ENCODE measurements around the gene REEP3.

Gene REEP3

GRCh38 chr10:63618552-63618951 lies 97.4 kb downstream of the REEP3 start:
- Histone ChIP-seq H3K4me3 (ENCODE audit: low read depth, low read length) (no peak overlapping the region), H3K36me3 (peaks cover 3% of the 10 kb centered on the region), H3K4me1 (peaks cover 7% of the 10 kb centered on the region; the same call in 1 of the 2 replicates), H3K27me3 (no peaks in the 10 kb centered on the region), H3K9me3 (no peaks in the 10 kb centered on the region)
- no peak for DNase-seq
- TF ChIP-seq CTCF (IDR thresholded peaks at IDR 0.05; ENCODE audit: low read depth, low read length) = no peak

GRCh38 chr10:63619426-63619825 lies 98.2 kb downstream of the REEP3 start:
- no peaks in the 10 kb centered on the region for H3K27me3 ChIP-seq
- no peak overlapping the region for H3K4me3 ChIP-seq (ENCODE audit: low read depth, low read length)
- peaks cover 3% of the 10 kb centered on the region for H3K36me3 ChIP-seq
- DNase-seq = no peak
- H3K4me1 ChIP-seq = peaks cover 1% of the 10 kb centered on the region; the same call in 1 of the 2 replicates
- no peaks in the 10 kb centered on the region for H3K9me3 ChIP-seq
- TF ChIP-seq CTCF (IDR thresholded peaks at IDR 0.05; ENCODE audit: low read depth, low read length) = no peak

GRCh38 chr10:63622097-63622496 lies 100.9 kb downstream of the REEP3 start:
- H3K4me1 ChIP-seq = no peaks in the 10 kb centered on the region
- no peaks in the 10 kb centered on the region for H3K27me3 ChIP-seq
- H3K9me3 ChIP-seq = no peaks in the 10 kb centered on the region
- peaks cover 3% of the 10 kb centered on the region; the same call in 1 of the 2 replicates for H3K36me3 ChIP-seq
- DNase-seq = no peak
- H3K4me3 ChIP-seq (ENCODE audit: low read depth, low read length) = no peak overlapping the region
- no peak for TF ChIP-seq CTCF (IDR thresholded peaks at IDR 0.05; ENCODE audit: low read depth, low read length)

GRCh38 chr10:63624701-63625100 lies 103.5 kb downstream of the REEP3 start:
- no peaks in the 10 kb centered on the region for H3K9me3 ChIP-seq
- H3K36me3 ChIP-seq = no peaks in the 10 kb centered on the region
- H3K27me3 ChIP-seq = no peaks in the 10 kb centered on the region
- H3K4me1 ChIP-seq = peaks cover 4% of the 10 kb centered on the region
- H3K4me3 ChIP-seq (ENCODE audit: low read depth, low read length) = no peak overlapping the region
- DNase-seq = no peak
- no peak for TF ChIP-seq CTCF (IDR thresholded peaks at IDR 0.05; ENCODE audit: low read depth, low read length)

- no peak for DNase-seq
- TF ChIP-seq CTCF (IDR thresholded peaks at IDR 0.05; ENCODE audit: low read depth, low read length) = no peak
- Histone ChIP-seq H3K36me3 (no peaks in the 10 kb centered on the region), H3K4me3 (ENCODE audit: low read depth, low read length) (no peak overlapping the region), H3K9me3 (no peaks in the 10 kb centered on the region), H3K4me1 (peaks cover 4% of the 10 kb centered on the region), H3K27me3 (no peaks in the 10 kb centered on the region)
These were observed 106.2 kb downstream of the REEP3 start for GRCh38 chr10:63627396-63627795.

- no peak for TF ChIP-seq CTCF (IDR thresholded peaks at IDR 0.05; ENCODE audit: low read depth, low read length)
- Histone ChIP-seq H3K4me3 (ENCODE audit: low read depth, low read length) (no peak overlapping the region), H3K27me3 (no peaks in the 10 kb centered on the region), H3K36me3 (no peaks in the 10 kb centered on the region), H3K4me1 (peaks cover 4% of the 10 kb centered on the region), H3K9me3 (no peaks in the 10 kb centered on the region)
- no peak for DNase-seq
These were observed 106.7 kb downstream of the REEP3 start for GRCh38 chr10:63627881-63628296.

Measured in BE2C (cell line).